GM06990 (cell line): ENCODE measurements around the gene IDH3B.

Experiments
- DNase-seq: peaks from one replicate; pipeline ENCODE4 v3.0.0-alpha.2; 2011; ENCODE audit not compliant: insufficient read length; ENCODE audit errors: extremely low read depth
- H3K27me3 ChIP-seq: replicated peaks from 2 replicates; pipeline ENCODE4 v1.6.0; 2011; ENCODE audit warnings: low read length; ENCODE audit not compliant: control insufficient read depth, insufficient read depth
- H3K36me3 ChIP-seq: 2 replicates; pipeline ENCODE4 v1.5.1; 2011; ENCODE audit warnings: low read length; ENCODE audit not compliant: control insufficient read depth, insufficient read depth
- H3K4me3 ChIP-seq: replicated peaks from 2 replicates; pipeline ENCODE4 v1.5.1; 2011; ENCODE audit warnings: low read depth, mild to moderate bottlenecking, control low read depth, low read length
- TF ChIP-seq, protein P1 (sequence below): IDR thresholded peaks from 2 replicates; pipeline ENCODE4 v1.5.1; 2011; ENCODE audit warnings: low read length, control low read depth, mild to moderate bottlenecking, inconsistent platforms; ENCODE audit not compliant: insufficient read depth, poor library complexity, severe bottlenecking

Gene IDH3B

GRCh38 chr20:2700913-2701620 lies 37.1 kb upstream of the IDH3B start:
- DNase-seq = no peak
- H3K36me3 ChIP-seq = no peaks in the 10 kb centered on the region
- no peaks in the 10 kb centered on the region; the same call in none of the 2 replicates for H3K27me3 ChIP-seq
- H3K4me3 ChIP-seq = no peak overlapping the region
- TF ChIP-seq, protein P1, sequence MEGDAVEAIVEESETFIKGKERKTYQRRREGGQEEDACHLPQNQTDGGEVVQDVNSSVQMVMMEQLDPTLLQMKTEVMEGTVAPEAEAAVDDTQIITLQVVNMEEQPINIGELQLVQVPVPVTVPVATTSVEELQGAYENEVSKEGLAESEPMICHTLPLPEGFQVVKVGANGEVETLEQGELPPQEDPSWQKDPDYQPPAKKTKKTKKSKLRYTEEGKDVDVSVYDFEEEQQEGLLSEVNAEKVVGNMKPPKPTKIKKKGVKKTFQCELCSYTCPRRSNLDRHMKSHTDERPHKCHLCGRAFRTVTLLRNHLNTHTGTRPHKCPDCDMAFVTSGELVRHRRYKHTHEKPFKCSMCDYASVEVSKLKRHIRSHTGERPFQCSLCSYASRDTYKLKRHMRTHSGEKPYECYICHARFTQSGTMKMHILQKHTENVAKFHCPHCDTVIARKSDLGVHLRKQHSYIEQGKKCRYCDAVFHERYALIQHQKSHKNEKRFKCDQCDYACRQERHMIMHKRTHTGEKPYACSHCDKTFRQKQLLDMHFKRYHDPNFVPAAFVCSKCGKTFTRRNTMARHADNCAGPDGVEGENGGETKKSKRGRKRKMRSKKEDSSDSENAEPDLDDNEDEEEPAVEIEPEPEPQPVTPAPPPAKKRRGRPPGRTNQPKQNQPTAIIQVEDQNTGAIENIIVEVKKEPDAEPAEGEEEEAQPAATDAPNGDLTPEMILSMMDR = no peak

- TF ChIP-seq, protein P1 = no peak
- no peak overlapping the region for H3K4me3 ChIP-seq
- no peak for DNase-seq
- H3K36me3 ChIP-seq = no peaks in the 10 kb centered on the region
- H3K27me3 ChIP-seq = peaks cover 3% of the 10 kb centered on the region
Observed at GRCh38 chr20:2699775-2700413, 35.9 kb upstream of the IDH3B start.

- no peak for DNase-seq
- Histone ChIP-seq H3K4me3 (no peak overlapping the region), H3K27me3 (peaks cover 3% of the 10 kb centered on the region), H3K36me3 (no peaks in the 10 kb centered on the region)
- TF ChIP-seq, protein P1 = no peak
Observed at GRCh38 chr20:2698912-2699311, 34.9 kb upstream of the IDH3B start.

DNA sequence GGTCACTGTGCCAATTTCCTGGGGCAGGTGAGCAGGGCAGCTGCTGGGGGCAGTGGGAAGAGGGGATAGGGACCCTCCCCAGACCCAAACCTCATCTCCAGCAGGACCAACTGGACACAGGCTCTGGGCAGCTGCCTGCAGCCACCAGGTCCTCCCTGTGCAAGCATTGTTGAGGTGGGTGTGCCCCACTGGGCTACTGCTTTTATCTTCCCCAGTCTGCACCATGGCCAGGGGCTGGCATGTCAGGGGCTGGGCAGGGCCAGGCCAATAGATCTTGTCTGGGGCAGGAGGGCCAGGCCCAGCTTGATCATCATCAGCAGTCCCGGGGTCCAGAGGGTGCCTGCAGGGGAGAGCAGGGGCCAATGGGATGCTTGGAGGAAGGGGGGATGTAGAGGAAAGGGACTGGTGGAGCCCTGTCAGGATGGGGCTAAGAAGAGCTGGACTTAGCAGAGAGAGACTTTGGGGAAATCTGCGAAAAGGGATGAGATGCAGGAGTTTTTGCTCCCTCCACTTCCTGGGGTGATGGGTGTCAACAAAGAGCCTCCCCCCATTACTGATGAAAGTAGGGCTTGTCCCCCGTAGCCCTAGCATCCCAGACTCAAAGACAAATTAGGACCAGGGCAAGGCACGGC lies 34.3 kb upstream of the IDH3B start:
- TF ChIP-seq, protein P1 = no peak
- Histone ChIP-seq H3K4me3 (no peak overlapping the region), H3K27me3 (peaks cover 3% of the 10 kb centered on the region), H3K36me3 (no peaks in the 10 kb centered on the region)
- DNase-seq = no peak

DNA sequence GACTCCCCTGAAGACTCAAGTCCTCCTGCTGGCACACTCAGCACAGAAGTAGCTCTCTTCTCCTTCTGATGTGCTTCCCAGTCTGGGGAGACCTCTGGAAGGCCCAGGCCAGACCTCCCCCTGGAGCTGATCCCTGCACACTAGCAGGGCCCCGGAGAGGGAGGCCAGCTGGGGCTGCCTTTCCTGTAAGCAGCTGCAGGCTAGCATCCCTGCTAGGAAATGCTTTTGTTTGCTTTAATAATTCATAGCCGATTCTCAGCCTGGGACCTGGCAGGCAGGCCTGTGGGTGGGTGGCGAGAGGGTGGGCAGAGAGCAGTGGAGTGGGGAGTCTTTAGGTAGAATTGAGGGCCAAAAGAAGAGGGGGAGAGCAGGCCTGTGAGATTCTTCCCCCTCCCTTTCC lies 33.8 kb upstream of the IDH3B start:
- H3K4me3 ChIP-seq = no peak overlapping the region
- H3K36me3 ChIP-seq = no peaks in the 10 kb centered on the region
- DNase-seq = no peak
- TF ChIP-seq, protein P1 = no peak
- peaks cover 3% of the 10 kb centered on the region for H3K27me3 ChIP-seq
